DND-41 (cell line): ENCODE results near the gene FBXO10.

Source experiments
- EZH2 ChIP-seq: IDR thresholded peaks from 3 replicates; pipeline ENCODE4 v1.6.1; 2012; ENCODE audit warnings: borderline replicate concordance, low read depth, mild to moderate bottlenecking, moderate library complexity, low read length, inconsistent platforms; ENCODE audit not compliant: severe bottlenecking
- TF ChIP-seq, protein P1 (sequence below): IDR thresholded peaks from 2 replicates; pipeline ENCODE4 v1.5.1; 2012; ENCODE audit warnings: borderline replicate concordance, low read length, moderate library complexity, mild to moderate bottlenecking; ENCODE audit not compliant: poor library complexity, severe bottlenecking; ENCODE audit errors: extremely low read depth

DNA sequence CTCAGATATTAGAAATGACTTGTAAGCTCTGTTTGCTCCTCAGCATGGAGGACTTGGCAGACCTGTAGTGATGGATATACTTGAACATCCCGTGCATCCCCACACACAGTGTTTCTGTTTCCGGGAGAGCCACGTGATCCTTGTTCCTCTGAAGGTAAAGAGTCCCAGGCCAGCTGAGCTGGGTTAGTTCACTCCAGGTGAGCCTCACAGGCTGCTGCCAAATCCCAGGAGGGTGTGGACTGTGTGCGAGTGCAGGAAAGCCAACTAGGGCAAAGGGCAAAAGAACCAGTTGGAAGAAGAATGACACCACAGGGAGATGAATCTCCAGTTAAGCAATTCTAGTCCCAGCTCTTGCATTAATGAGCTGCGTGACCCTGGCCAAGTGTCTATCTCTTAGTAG lies 26.6 kb upstream of the FBXO10 start:
- TF ChIP-seq, protein P1, sequence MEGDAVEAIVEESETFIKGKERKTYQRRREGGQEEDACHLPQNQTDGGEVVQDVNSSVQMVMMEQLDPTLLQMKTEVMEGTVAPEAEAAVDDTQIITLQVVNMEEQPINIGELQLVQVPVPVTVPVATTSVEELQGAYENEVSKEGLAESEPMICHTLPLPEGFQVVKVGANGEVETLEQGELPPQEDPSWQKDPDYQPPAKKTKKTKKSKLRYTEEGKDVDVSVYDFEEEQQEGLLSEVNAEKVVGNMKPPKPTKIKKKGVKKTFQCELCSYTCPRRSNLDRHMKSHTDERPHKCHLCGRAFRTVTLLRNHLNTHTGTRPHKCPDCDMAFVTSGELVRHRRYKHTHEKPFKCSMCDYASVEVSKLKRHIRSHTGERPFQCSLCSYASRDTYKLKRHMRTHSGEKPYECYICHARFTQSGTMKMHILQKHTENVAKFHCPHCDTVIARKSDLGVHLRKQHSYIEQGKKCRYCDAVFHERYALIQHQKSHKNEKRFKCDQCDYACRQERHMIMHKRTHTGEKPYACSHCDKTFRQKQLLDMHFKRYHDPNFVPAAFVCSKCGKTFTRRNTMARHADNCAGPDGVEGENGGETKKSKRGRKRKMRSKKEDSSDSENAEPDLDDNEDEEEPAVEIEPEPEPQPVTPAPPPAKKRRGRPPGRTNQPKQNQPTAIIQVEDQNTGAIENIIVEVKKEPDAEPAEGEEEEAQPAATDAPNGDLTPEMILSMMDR, result no peak
- no peak for TF ChIP-seq EZH2
